ENCODE results near the gene RAMP3.
A peak's percentile ranks its signal among the peaks of the same experiment; 100 is the strongest.
"Not testable (repeated sequence)": the region's sequence is repeated elsewhere in the genome, so short reads cannot be mapped to it uniquely, and the experiment has no call there.

The RAMP3 gene

DNA sequence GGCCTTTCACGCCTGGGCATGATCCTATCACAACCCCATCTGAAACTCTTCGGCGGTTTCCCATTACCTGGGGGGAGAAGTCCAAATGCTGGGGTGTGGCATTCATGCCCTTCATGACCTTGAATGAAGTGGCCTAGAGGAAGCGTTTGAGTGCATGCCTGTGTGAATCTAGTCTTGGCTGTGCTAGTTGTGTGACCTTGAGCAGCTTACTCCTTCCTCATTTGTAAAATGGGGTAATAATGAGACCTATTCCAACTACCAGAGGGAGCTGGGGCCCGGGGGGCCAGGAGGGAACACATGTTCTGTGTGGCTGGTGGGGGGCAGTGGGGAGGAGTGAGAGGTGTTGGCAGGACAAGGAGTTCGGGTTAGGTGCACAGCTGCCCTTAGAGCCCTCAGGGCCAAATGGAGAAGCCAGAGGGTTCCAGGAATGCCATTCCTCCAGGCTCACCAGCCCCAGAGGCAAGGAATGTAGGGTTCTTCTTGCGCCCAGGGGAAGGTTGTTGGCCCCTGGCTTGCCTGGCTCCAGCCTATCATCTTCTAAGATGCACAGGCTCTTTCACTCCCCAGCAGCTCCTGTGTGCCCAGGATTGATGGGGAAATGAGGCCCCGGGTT, 24.8 kb upstream of the RAMP3 start:
- no peak for DNase-seq (ENCODE audit: low spot score)

DNA sequence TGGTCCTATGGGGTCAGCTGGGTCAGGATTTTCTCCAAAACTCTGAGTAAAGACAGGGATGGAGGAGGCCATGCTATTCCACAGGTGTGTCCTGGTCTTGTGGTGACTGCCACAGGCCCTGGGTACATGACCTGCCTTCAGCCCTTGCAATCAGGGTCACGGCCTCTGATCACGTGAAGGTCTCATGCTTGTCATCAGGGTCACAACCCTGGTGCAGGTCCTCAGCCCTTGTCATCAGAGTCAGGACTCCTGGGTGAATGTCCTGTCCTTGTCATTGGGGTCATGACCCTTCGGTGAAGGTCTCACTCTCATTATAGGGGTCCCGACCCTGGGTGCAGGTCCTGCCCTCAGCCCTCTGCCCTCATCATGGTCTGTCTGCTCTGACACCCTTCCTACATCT, 24.2 kb upstream of the RAMP3 start:
- no peak for DNase-seq (ENCODE audit: low spot score)

DNA sequence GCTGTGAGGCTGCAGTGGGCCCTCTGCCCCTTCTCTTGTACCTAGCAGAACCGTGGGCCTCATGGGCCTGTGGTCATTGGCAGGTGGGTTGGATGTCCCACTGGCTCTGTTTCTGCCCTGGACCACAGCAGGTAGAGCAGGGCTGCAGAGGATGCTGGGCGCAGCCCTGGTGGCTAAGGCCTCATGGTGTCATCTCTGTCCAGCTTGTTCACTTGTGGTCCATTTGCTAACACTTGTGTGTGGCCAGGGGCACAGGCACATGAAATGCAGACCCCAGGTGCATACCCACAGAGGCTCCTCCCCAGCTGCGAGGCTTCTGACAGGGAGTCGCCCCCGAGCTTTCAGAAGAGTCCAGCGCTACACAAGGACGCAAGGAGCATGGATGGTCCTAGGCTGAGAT, 23.7 kb upstream of the RAMP3 start:
- DNase-seq (ENCODE audit: low spot score), result no peak

DNA sequence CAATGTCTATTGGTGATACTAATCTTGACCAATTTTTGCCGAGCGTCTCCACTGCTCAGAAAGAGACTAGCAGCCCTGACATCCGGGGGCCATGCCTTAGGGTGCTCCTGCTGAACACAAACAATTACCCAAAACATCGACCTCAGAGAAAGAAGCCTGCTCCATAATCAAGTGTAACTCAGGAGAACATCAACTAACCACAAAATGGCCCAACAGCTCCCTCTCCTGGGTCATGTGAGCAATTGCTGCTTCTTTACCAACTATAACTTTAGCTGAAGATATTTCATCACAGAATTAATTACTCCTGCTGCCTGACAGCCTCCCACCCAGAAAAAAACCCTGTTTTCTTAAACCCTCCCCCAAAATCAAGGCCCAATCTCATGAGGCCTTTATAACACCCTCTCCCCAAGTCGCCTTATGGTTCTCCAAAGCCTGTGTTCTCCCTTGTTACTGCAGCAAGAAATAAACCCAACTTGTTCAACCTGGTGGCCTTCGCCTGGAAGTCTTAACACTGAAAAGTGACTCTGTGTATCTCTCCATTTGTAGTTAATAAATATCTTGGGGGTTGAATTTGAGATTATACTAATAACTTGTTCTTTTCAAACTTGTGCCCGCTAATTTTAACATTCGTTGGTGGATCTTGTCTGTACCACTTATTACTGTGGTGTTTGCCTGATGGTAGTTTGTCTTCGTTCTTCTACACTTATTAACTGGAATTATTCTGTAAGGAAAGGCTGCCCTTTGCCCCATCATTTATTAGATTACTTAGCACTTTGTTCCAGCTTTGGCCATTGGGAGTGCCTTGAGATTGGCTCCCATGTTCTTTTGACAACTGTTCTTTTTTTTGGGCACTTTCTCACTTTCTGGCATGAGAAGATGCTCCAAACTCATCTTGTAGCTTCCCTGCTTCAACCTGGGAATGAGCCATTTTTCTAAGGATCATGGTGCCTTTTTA, 21.2 kb upstream of the RAMP3 start:
- peak; percentile 93 for DNase-seq (ENCODE audit: low spot score)

DNA sequence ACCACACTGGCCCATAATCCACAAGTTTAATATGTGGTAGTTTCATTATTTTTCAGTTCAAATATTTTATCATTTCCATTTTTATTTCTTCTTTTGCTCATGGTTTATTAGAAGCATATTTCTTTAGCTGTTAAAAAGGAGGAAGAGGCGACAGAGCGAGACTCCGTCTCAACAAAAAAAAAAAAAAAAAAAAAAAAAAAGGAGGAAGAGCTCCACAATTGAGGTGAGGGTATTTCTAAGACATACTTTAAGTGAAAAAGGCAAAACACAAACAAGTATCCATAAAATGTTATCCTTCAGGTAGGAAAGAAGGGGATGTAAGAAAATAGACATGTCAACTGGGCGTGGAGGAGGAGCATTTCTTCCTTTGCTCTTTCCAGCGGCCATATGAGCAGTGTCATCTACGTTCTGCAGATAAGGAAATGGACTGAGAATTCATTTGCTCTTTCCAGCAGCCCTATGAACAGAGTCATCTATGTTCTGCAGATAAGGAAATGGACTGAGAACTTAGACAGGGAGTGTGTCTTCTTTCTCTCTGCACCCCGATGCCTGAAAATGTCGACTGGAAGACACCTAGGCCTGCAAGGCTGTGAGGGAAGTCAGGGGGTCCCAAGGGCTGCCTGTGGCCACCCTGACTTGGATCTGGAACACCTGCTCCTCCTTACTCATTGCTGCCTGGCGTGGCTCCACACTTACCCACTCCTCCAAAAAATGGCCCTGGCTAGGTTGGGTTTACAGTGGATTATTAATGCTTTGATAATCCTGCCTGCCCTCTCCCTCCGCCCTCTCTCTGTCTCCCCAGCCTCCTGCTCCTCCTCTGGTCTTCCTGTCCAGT, 18.9 kb upstream of the RAMP3 start:
- no peak for DNase-seq (ENCODE audit: low spot score)

DNA sequence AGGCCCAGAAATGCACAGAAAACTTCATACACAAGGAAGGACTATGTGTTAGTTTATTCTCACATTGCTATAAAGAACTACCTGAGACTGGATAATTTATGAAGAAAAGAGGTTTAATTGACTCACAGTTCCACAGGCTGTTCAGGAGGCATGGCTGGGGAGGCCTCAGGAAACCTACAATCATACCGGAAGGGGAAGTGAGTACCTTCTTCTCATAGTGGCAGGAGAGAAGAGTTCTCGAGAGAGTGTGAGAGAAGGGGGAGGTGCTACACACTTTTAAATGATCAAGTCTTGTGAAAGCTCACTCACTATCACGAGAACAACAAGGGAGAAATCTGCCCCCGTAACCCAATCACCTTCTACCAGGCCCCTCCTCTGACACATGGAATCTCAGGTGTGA, 16.8 kb upstream of the RAMP3 start:
- DNase-seq (ENCODE audit: low spot score), result no peak

DNA sequence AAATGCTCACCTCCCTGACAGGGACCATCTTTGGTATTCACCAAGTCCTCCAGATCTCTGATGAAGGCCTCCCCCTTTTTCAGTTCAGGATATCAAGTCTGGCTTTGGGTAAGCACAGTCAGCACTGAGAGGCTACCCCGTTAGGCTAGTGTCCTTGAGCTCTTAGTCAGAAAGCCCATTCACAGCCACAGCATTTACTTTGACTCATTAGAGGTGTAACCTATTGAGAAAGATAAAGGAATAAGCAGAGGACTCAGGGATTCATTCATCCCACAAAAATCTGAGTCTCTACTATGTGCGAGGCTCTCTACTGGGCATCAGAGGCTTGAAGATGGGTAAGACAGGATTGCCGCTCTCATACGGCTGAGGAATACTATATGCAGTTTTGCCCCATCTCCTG, 14.0 kb upstream of the RAMP3 start:
- DNase-seq (ENCODE audit: low spot score), result peak; percentile 39

DNA sequence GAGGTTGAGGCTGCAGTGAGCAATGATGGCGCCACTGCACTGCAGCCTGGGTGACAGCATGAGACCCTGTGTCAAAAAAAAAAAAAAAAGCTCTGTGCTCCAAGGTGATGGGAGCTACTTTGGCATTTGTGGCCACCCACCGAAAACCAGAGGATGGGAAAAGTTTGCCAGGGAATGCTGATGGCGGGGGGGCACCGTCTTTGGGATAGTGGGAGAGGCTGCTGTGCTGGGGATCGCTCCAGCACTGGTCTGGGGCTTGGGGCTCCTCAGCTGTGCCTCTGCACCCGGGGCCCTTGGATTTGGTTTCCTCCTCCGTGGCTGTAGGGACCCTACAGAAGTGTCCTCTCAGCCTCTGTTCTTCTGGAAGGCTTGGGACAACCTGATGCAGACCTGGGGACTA, 11.7 kb upstream of the RAMP3 start:
- DNase-seq (ENCODE audit: low spot score), result no peak

DNA sequence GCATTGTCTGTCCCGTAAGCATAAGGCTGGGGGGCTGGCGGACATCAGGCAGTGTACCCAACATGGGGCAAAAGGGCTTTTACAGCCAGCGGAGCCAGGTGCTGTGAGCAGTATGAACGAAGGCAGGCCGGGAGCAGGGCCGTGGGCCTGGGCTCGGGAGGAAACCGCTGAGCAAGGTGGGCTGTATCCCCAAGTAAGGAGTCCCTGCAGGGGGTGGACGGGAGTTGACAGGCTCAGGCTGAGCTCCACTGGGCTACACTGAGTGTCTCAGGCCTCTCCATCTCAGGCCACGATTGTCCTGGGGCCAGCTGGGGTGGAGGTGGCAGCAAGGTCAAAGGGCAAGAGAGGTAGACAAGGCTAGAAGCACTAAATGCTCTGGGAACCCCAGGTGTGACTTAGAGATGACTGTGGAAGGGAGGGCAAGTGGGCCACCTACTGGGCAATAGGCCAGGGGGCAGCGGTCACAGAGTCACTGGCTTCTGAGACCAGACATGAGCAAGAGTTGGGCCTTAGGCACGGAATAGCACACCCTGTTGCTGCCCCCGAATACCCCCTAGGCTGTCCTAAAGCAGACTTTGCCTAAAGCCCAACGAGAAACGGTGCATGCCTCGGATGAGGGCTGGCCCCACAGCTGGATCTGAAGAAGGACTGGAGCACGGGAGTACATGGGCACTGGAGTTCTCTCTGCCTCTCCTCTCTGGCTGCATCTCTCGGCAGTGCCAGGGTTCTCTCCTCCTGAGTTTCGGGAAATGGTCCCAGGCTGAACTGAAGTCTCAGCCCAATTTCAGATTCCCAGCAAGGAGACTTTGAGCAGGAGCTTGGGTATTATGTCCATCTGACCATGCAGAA, 10.8 kb upstream of the RAMP3 start:
- no peak for DNase-seq (ENCODE audit: low spot score)

DNA sequence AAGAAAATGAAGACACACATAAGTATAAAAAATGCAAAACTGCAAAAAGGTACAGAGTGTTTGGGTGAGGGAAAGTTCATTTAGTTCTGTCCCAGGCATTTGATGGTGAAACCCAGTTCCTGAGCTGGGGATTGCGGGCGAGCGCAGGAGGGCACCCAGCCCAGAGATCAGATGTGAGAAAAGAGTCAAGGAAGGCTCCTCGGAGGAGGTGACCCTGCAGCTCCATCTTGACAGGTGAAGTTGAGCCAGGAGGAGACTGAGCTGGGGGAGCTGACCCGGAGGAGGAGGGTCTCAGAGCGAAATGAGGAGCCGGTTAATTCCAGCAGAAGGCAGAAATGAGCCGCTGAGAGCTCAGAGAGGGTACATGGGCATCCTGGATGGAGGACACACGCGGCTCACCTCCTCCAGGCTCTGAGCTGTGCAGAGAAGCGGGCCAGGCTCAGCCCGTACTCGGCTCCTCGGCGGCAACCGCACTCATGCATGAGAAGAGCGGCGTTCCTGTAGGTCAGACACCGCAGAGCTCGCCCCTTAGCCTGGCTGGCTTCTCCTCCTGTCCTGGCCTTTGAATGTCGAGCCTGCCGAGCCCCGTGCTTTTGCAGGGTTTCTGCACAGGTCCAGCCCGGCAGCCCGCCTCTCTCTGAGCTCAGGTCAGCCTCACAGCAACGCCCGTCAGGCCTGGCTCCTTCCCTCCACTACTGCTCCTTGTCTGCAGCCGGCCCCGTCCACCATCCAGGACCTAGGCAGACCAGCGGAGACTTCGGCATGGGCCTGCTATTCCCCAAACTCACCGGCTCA, 9.5 kb upstream of the RAMP3 start:
- DNase-seq (ENCODE audit: low spot score), result no peak

DNA sequence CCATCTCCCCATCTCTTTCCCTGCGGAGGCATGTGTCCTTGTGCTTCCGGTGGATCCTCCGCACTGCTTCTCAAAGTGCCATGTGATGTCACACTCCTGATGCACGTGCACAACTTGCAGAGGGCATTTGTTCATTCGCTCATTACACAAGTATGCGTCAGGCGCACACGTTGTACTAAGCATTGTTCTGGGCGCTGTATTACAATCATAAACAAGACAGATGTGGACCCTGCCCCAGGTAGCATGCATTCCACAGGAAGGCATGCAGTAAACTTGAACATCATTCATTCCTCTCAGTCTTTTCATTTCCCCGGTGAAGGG, 9.0 kb upstream of the RAMP3 start:
- no peak for DNase-seq (ENCODE audit: low spot score)

DNA sequence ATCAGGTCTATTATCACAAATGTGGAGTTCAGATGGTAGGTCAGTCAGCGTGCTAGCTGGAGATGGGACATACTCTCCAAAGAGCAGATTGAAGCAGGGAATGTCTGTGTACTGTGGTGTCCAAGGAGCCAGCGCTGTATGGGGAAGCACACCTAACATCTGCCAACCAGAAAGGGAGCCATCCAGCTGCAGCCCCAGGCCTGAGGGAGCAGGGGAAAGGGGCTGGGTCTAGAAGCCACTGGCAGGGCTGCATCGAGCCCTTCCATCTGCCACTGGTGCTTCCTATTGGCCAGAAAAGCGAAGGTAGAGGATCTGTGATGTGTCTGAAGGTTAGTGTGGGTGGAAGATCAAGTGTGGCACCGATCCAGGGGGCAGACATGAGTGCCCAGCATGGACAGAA, 8.0 kb upstream of the RAMP3 start:
- DNase-seq (ENCODE audit: low spot score), result no peak

DNA sequence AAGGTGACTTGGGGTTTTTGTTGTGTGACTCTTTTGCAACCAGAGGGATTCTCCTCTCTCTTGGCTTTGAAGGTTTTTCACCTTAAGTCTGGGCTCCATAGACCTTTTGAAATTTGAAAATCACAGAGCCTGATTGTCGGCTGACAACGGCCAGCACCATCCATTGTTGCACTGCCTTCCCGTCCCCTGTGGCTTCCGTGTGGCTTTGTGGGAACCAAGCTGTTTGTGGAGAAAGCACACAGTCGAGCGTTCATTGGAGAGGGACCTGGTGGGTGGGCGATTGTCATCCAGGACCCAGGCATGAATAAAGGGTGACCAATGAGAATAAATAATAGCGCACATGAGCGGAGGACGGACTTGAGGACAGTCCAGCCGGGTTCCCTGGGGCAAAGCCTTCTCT, 7.4 kb upstream of the RAMP3 start:
- no peak for DNase-seq (ENCODE audit: low spot score)

DNA sequence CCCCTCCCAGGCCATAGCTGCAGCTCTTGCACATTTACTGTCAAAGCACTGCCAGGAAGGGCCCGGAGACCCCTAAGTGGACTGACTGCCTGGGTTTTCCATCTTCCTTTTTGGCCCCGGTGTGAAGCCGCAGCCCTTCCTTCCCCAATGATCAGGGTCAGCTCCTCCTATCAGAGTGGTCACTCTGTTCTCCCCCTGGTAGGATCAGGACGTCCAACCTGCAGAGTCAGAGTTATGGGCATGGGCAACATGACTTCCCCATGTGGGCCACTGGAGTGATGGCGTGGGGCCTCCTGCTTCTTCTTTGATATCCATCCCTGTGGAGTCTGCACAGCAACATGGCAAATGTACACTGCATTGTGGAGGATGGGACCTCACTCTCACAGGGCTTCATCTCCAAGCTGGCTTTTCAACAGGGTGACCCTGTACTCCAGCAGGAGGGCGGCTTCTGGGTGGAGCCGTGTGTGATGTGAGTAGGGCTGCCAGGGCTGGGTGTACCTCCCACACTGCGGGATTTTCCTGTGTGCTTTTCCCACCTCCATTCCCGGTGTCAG, 6.4 kb upstream of the RAMP3 start:
- no peak for DNase-seq (ENCODE audit: low spot score)

DNA sequence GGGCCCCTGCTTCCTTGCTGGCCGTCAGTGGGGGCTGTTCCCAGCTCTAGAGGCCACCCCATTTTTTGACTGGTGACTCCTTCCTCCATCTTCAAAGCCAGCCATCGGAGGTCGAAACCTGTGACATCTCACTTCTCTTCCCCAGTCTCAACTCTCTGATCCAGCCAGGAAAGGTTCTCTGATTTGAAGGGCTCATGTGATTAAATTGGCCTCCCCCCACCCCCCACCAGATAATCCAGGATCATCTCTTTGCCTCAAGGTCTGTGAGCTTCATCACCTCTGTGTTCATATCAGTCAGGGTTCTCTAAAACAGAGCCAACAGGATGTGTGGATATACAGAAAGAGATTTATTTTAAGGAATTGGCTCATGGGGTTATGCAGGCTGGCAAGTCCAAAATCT, 5.6 kb upstream of the RAMP3 start:
- DNase-seq (ENCODE audit: low spot score), result no peak

DNA sequence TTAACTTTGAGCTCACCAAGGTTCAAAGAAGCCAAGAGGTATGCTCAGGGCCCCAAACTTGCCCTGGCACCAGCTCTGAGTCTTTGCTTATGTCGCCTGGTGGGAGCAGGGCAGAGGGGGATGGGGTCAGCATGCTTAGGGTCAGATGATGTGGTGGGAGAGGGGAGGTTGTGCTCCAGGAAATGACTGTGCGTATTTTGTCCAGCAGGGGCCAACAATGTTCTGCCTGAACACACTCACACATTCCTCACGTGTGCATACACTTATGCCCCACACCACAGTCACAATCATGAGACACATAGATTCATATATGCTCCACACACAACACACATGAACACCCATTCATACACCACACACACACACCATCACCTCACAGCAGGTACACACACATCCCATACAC, 4.4 kb upstream of the RAMP3 start:
- no peak for DNase-seq (ENCODE audit: low spot score)

DNA sequence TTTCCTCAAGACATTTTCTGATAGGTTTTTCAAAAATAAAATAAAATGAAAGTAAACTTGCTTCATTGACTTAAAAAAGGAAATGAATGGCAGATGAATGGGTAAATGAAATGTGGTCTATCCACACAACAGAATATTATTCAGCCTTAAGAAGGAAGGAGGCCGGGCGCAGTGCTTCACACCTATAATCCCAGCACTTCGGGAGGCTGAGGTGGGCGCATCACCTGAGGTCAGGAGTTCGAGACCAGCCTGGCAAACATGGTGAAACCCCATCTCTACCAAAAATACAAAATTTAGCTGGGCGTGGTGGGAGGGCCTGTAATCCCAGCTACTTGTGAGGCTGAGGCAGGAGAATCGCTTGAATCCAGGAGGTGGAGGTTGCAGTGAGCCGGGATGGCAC, 3.7 kb upstream of the RAMP3 start:
- not testable (repeated sequence) for DNase-seq (ENCODE audit: low spot score)

DNA sequence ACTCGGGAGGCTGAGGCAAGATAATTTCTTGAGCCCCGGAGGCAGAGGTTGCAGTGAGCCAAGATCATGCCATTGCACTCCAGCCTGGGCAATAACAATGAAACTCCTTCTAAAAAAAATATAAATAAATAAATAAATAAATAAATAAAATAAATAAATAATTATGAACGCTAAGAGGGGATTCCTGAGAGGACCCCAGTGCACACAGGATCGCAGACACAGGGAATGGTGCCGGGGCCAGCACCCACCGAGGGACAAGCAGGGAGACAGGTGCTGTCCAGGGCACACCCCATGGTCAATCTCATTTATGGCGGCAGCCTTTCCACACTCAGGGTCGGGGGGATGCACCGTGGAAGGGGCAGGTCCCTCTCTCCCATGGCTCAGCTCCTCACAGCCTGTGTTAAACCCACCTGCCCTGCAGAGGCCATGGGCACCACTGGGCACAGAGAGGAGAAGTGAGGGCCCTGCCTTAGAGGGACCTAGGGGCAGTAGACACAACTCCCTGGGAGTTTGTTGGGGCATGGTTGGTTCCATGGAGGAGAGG, 2.2 kb upstream of the RAMP3 start:
- DNase-seq (ENCODE audit: low spot score), result no peak

DNA sequence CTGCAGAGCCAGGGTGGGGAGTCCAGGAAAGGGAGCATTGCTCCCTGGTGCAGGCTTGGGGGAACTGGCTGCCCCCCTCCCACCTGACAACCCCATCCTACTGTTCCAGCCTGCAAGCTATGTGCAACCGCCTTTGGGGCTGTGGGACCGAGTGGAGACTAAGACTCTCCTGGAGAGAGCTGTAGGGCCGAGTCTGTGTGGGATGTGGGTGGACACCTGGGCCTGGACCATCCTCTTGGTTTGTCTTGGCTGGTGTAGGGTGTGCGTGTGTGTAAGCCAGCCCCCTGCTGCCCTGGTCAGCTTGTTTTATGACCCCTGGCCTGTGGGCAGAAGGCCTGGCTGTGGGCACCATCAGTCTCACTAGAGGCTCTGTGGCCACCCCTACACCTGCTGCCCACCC, 1.6 kb upstream of the RAMP3 start:
- no peak for DNase-seq (ENCODE audit: low spot score)

DNA sequence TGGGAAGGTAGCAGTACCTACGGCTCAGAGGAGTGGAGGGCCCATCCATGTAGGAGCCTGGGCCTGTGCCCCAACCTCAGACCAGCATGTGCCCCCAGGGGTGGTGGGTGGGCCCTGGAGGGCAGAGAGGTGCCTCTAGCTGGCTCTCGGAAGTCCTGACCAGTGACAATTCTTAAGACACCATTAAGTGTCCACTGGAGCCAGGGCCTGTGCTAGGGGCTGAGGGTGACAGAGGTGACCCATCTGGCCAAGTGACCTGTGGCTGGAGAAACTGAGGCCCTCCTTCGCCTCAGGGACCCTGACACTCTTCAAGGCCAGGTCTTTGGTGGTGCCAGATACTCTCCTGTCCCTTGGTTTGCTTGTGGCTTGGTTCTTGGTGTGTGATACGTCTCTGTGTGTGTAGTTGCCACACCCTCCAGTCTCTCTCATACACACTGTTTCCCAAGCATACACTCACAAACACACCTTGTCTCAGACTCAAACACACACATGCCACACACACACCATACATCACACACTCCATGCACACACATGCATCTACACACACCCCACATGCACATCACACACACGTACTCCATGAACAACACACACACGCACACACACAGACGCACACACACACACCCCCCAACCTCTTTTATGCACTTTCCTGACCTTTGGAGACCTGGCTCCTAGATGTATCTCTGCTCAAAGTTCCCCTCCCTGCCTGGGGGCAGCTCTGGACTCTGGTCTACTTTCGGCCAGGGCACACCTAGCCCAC, 897 bp upstream of the RAMP3 start:
- DNase-seq (ENCODE audit: low spot score), result no peak
